Mammary epithelial cell (primary cell): ENCODE measurements around the gene UHRF2.

Experiments used
- CTCF ChIP-seq, 2 donors: IDR thresholded peaks in 1 of 2; conservative IDR thresholded peaks in 1 of 2; 2 replicates each; pipeline ENCODE4 v1.5.1; 2011 to 2012; ENCODE audit warnings: inconsistent platforms in 2 of 2, low read length in 2 of 2, mild to moderate bottlenecking in 2 of 2, control low read depth in 1 of 2, low read depth in 1 of 2; ENCODE audit not compliant: insufficient read depth in 1 of 2; ENCODE audit errors: extremely low read depth in 1 of 2
- EZH2 ChIP-seq: IDR thresholded peaks from 2 replicates; pipeline ENCODE4 v1.6.1; 2012; ENCODE audit warnings: low read length, inconsistent platforms, borderline replicate concordance

GRCh38 chr9:6410633-6411032 is 2.4 kb upstream of the UHRF2 start:
- TF ChIP-seq CTCF (conservative IDR thresholded peaks at IDR 0.05 in 1 of 2, IDR thresholded peaks at IDR 0.05 in 1 of 2; ENCODE audit: extremely low read depth in 1 of 2, insufficient read depth in 1 of 2, low read depth in 1 of 2, low read length in 2 of 2), result no peak
- no peak for TF ChIP-seq EZH2
